Measurements from ENCODE around the gene STAM. TPM values are rescaled to one million over a fixed set of nuclear protein-coding genes. Genes with fewer than 3 reads are reported as not detected.

The STAM gene
- total RNA-seq, 1 experiment from 2014 or later: 38.8 TPM

DNA sequence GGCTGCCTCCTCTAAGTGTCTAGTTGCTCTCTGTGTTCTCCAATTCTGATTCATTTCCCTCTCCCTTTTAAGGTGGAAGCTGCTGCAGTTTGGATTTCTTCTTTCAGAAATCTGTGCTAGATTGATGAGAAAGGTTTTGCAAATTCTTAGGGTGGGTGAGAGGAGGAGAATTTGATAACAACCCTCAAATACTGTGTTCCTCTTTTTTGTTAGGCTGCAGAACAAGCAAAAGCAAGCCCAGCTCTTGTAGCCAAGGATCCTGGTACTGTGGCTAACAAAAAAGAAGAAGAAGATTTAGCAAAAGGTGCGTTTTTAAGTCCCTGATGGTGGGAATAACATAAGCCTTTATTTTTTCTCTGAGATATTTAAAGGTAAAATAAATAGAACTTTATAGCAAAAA is 49.1 kb downstream of the STAM start:
- no peaks in the 10 kb centered on the region for H3K9me2 ChIP-seq (ENCODE audit: insufficient read depth)

GRCh38 chr10:17698696-17699095 is 54.7 kb downstream of the STAM start:
- no peak overlapping the region for H3K27ac ChIP-seq
- no peaks in the 10 kb centered on the region for H3K9me3 ChIP-seq (ENCODE audit: insufficient read depth, low read depth)
- H4K20me1 ChIP-seq (ENCODE audit: insufficient read depth): 0 out of 2 replicates have a peak, but pooled peaks cover 7% of the 10 kb centered on the region
- no peak for DNase-seq
- intact Hi-C loops (cut with micrococcal nuclease; ENCODE audit: unreplicated experiment): no loop called here
- H3K4me2 ChIP-seq: no peak overlapping the region
- no peaks in the 10 kb centered on the region for H3K27me3 ChIP-seq (ENCODE audit: insufficient read depth, low read depth)
- TF ChIP-seq EZH2 (IDR thresholded peaks at IDR 0.05; ENCODE audit: low read depth) (no peak), CTCF (conservative IDR thresholded peaks at IDR 0.05) (no peak)
- no peaks in the 10 kb centered on the region for H3K79me2 ChIP-seq (ENCODE audit: low read depth)
- no peak overlapping the region for H3K4me3 ChIP-seq
- H3K4me1 ChIP-seq (replicated peaks; ENCODE audit: insufficient read depth): no peaks in the 10 kb centered on the region
- ChIA-PET POLR2A (ENCODE audit: unreplicated experiment) (no interaction called here), CTCF (no interaction called here)
- no peaks in the 10 kb centered on the region for H3K9me2 ChIP-seq (ENCODE audit: insufficient read depth)
- no peaks in the 10 kb centered on the region; the same call in 1 of the 2 replicates for H3F3A ChIP-seq (ENCODE audit: insufficient read depth, low read depth)
- H3K36me3 ChIP-seq (ENCODE audit: low read depth): 0 out of 2 replicates have a peak, but pooled peaks cover 6% of the 10 kb centered on the region
- no peak overlapping the region for H2AFZ ChIP-seq
- no TSS peak for BruUV-seq (replicated peaks)

More for the DNA sequence above, 49.1 kb downstream of the STAM start:
- Histone ChIP-seq H4K20me1 (ENCODE audit: insufficient read depth) (0 out of 2 replicates have a peak, but pooled peaks cover 7% of the 10 kb centered on the region), H3K27ac (no peak overlapping the region), H3K4me2 (no peak overlapping the region), H2AFZ (no peak overlapping the region), H3K79me2 (ENCODE audit: low read depth) (0 out of 2 replicates have a peak, but pooled peaks cover 1% of the 10 kb centered on the region), H3K4me1 (replicated peaks; ENCODE audit: insufficient read depth) (no peaks in the 10 kb centered on the region), H3K27me3 (ENCODE audit: insufficient read depth, low read depth) (no peaks in the 10 kb centered on the region), H3K9me3 (ENCODE audit: insufficient read depth, low read depth) (no peaks in the 10 kb centered on the region), H3F3A (ENCODE audit: insufficient read depth, low read depth) (no peaks in the 10 kb centered on the region), H3K4me3 (no peak overlapping the region), H3K36me3 (ENCODE audit: low read depth) (0 out of 2 replicates have a peak, but pooled peaks cover 6% of the 10 kb centered on the region)
- DNase-seq: no peak
- BruUV-seq (replicated peaks): no TSS peak
- intact Hi-C loops (cut with micrococcal nuclease; ENCODE audit: unreplicated experiment): no loop called here
- no peak for TF ChIP-seq EZH2 (IDR thresholded peaks at IDR 0.05; ENCODE audit: low read depth)
- no peak for TF ChIP-seq CTCF (conservative IDR thresholded peaks at IDR 0.05)
- CTCF ChIA-PET: no interaction called here
- POLR2A ChIA-PET (ENCODE audit: unreplicated experiment): no interaction called here

- POLR2A ChIA-PET (ENCODE audit: unreplicated experiment): no interaction called here
- Histone ChIP-seq H3K79me2 (ENCODE audit: low read depth) (no peaks in the 10 kb centered on the region), H3K4me2 (no peak overlapping the region), H4K20me1 (ENCODE audit: insufficient read depth) (no peaks in the 10 kb centered on the region), H3K27ac (no peak overlapping the region), H3K9me2 (ENCODE audit: insufficient read depth) (no peaks in the 10 kb centered on the region), H3K9me3 (ENCODE audit: insufficient read depth, low read depth) (no peaks in the 10 kb centered on the region), H3K36me3 (ENCODE audit: low read depth) (0 out of 2 replicates have a peak, but pooled peaks cover 5% of the 10 kb centered on the region), H3K4me3 (no peak overlapping the region), H2AFZ (no peak overlapping the region), H3K4me1 (replicated peaks; ENCODE audit: insufficient read depth) (no peaks in the 10 kb centered on the region), H3K27me3 (ENCODE audit: insufficient read depth, low read depth) (no peaks in the 10 kb centered on the region), H3F3A (ENCODE audit: insufficient read depth, low read depth) (peaks cover 4% of the 10 kb centered on the region; the same call in 1 of the 2 replicates)
- no peak for TF ChIP-seq CTCF (conservative IDR thresholded peaks at IDR 0.05)
- no peak for TF ChIP-seq EZH2 (IDR thresholded peaks at IDR 0.05; ENCODE audit: low read depth)
- BruUV-seq (replicated peaks): no TSS peak
- intact Hi-C loops (cut with micrococcal nuclease; ENCODE audit: unreplicated experiment): no loop called here
- CTCF ChIA-PET: no interaction called here
- no peak for DNase-seq
These were observed 57.4 kb downstream of the STAM start for GRCh38 chr10:17701301-17701700.
